Stimulated activated CD8-positive, alpha-beta memory T cell treated with anti-CD3 and anti-CD28 coated beads, Interleukin-15, amount 100 ng/mL, for 48 hours (primary cell): ENCODE data around the gene CRHR2.
"Not testable (repeated sequence)": the region's sequence is repeated elsewhere in the genome, so short reads cannot be mapped to it uniquely, and the experiment has no call there.

Experiments used
- DNase-seq, 2 donors: peaks; one replicate each; pipeline ENCODE4 v3.0.0-alpha.2; 2020; ENCODE audit warnings: low read depth in 2 of 2

CRHR2 gene

GRCh38 chr7:30682212-30683083 is at the start of gene CRHR2:
Gene CRHR2, minus strand, starts transcription at chr7:30682456. Its CDS starts 176 bp downstream, at chr7:30682280.
- no peak for DNase-seq

- no peak for DNase-seq
Measured at GRCh38 chr7:30731581-30731980, 49.3 kb upstream of the CRHR2 start.

- no peak for DNase-seq
Measured at GRCh38 chr7:30730996-30731395, 48.7 kb upstream of the CRHR2 start.

GRCh38 chr7:30730097-30730496 is 47.8 kb upstream of the CRHR2 start:
- no peak for DNase-seq

- DNase-seq, result no peak
Measured at GRCh38 chr7:30729642-30730041, 47.4 kb upstream of the CRHR2 start.

- no peak for DNase-seq
Measured at GRCh38 chr7:30728591-30729100, 46.4 kb upstream of the CRHR2 start.

- no peak for DNase-seq
Measured at GRCh38 chr7:30727061-30727945, 45.0 kb upstream of the CRHR2 start.

GRCh38 chr7:30726296-30727006 is 44.2 kb upstream of the CRHR2 start:
- no peak for DNase-seq

GRCh38 chr7:30723776-30724175 is 41.5 kb upstream of the CRHR2 start:
- DNase-seq, result no peak

GRCh38 chr7:30722671-30723070 is 40.4 kb upstream of the CRHR2 start:
- DNase-seq, result no peak

GRCh38 chr7:30722187-30722586 is 39.9 kb upstream of the CRHR2 start:
- no peak for DNase-seq

GRCh38 chr7:30721211-30721610 is 39.0 kb upstream of the CRHR2 start:
- DNase-seq, result no peak

GRCh38 chr7:30719434-30719833 is 37.2 kb upstream of the CRHR2 start:
- DNase-seq, result not testable (repeated sequence)

GRCh38 chr7:30717181-30717580 is 34.9 kb upstream of the CRHR2 start:
- no peak for DNase-seq

- DNase-seq, result no peak
Measured at GRCh38 chr7:30714129-30714528, 31.9 kb upstream of the CRHR2 start.

- DNase-seq, result no peak
Measured at GRCh38 chr7:30713392-30713791, 31.1 kb upstream of the CRHR2 start.

GRCh38 chr7:30710669-30711068 is 28.4 kb upstream of the CRHR2 start:
- DNase-seq, result no peak

GRCh38 chr7:30709549-30709948 is 27.3 kb upstream of the CRHR2 start:
- DNase-seq, result no peak

- DNase-seq, result no peak
Measured at GRCh38 chr7:30708983-30709382, 26.7 kb upstream of the CRHR2 start.

GRCh38 chr7:30708412-30708811 is 26.2 kb upstream of the CRHR2 start:
- no peak for DNase-seq

- DNase-seq, result no peak
Measured at GRCh38 chr7:30707391-30708357, 25.4 kb upstream of the CRHR2 start.
